HG02623 (cell line): ENCODE measurements around the gene RYR1.
"Not testable (repeated sequence)": the region's sequence is repeated elsewhere in the genome, so short reads cannot be mapped to it uniquely, and the experiment has no call there.

Source experiments
- ATAC-seq: cut with Tn5 transposase; IDR thresholded peaks from one replicate; pipeline ENCODE4 v1.9.1; 2021; ENCODE audit warnings: moderate library complexity; ENCODE audit not compliant: unreplicated experiment

RYR1 gene

GRCh38 chr19:38425810-38426466 is 7.6 kb upstream of the RYR1 start, which contains the start of gene RASGRP4:
RASGRP4 (minus strand) TSS chr19:38426219; CDS start chr19:38426091, 128 bp downstream.
- no peak for ATAC-seq

GRCh38 chr19:38427035-38427677 is 6.3 kb upstream of the RYR1 start:
- ATAC-seq, result not testable (repeated sequence)

- ATAC-seq, result no peak
These were observed 4.3 kb upstream of the RYR1 start for GRCh38 chr19:38429055-38429810.

- ATAC-seq, result no peak
These were observed 3.7 kb upstream of the RYR1 start for GRCh38 chr19:38429811-38430156.

GRCh38 chr19:38430931-38431330 is 2.6 kb upstream of the RYR1 start:
- no peak for ATAC-seq

- no peak for ATAC-seq
These were observed 1.1 kb downstream of the RYR1 start for GRCh38 chr19:38434549-38435051.

GRCh38 chr19:38437295-38437694 is 3.8 kb downstream of the RYR1 start:
- no peak for ATAC-seq

- ATAC-seq, result no peak
These were observed 4.4 kb downstream of the RYR1 start for GRCh38 chr19:38437917-38438316.

GRCh38 chr19:38440592-38440991 is 7.1 kb downstream of the RYR1 start:
- ATAC-seq, result no peak

- no peak for ATAC-seq
These were observed 8.3 kb downstream of the RYR1 start for GRCh38 chr19:38441657-38442348.

- no peak for ATAC-seq
These were observed 9.2 kb downstream of the RYR1 start for GRCh38 chr19:38442736-38443135.

- no peak for ATAC-seq
These were observed 10.0 kb downstream of the RYR1 start for GRCh38 chr19:38443458-38443999.

- no peak for ATAC-seq
These were observed 10.5 kb downstream of the RYR1 start for GRCh38 chr19:38444026-38444425.

- ATAC-seq, result no peak
These were observed 11.9 kb downstream of the RYR1 start for GRCh38 chr19:38445362-38445761.

GRCh38 chr19:38448225-38448624 is 14.7 kb downstream of the RYR1 start:
- no peak for ATAC-seq

GRCh38 chr19:38449518-38449917 is 16.0 kb downstream of the RYR1 start:
- ATAC-seq, result no peak

GRCh38 chr19:38451036-38451435 is 17.5 kb downstream of the RYR1 start:
- no peak for ATAC-seq

GRCh38 chr19:38451629-38452028 is 18.1 kb downstream of the RYR1 start:
- ATAC-seq, result no peak

- no peak for ATAC-seq
These were observed 19.2 kb downstream of the RYR1 start for GRCh38 chr19:38452430-38453366.

- ATAC-seq, result no peak
These were observed 20.1 kb downstream of the RYR1 start for GRCh38 chr19:38453596-38453995.
